HEK293 (cell line): Measurements from ENCODE around the gene ALOX12.

Source experiments
- CTCF ChIA-PET: fragments of 350-600 bp; formaldehyde crosslinking; extraction: SDS; loops from one replicate; lab custom pipeline; 2021; ENCODE audit warnings: antibody characterized with exemption; lab: Yijun Ruan, JAX
- POLR2A ChIA-PET: fragments of 300-600 bp; formaldehyde crosslinking; extraction: SDS; loops from one replicate; lab custom pipeline; 2020; ENCODE audit warnings: antibody characterized with exemption, inconsistent platforms; lab: Yijun Ruan, JAX
- H3K27ac ChIP-seq: fragments of 200-500 bp; sonication (Bioruptor generic); 2 replicates; pipeline ENCODE4 v1.5.1; 2014; ENCODE audit warnings: low read depth, low read length, control low read depth, inconsistent platforms; ENCODE audit errors: extremely low read depth
- H3K36me3 ChIP-seq, 2 experiments: fragments of 200-500 bp in 1 of 2; sonication (Bioruptor generic) in 1 of 2; 1 replicate in 1 of 2; 2 replicates in 1 of 2; pipeline ENCODE4 v1.5.1; 2014 to 2017; ENCODE audit warnings: inconsistent platforms in 2 of 2, low read length in 2 of 2; ENCODE audit not compliant: control insufficient read depth in 2 of 2, insufficient read depth in 1 of 2
- H3K4me1 ChIP-seq: fragments of 200-500 bp; sonication (Bioruptor generic); 2 replicates; pipeline ENCODE4 v1.5.1; 2014; ENCODE audit warnings: mild to moderate bottlenecking, low read length, inconsistent platforms; ENCODE audit not compliant: control insufficient read depth, insufficient read depth
- H3K4me3 ChIP-seq: 2 replicates; pipeline ENCODE4 v1.5.1; 2011; ENCODE audit warnings: low read depth, mild to moderate bottlenecking, control low read depth, low read length, moderate library complexity
- H3K9me3 ChIP-seq: fragments of 200-500 bp; sonication (Bioruptor generic); 2 replicates; pipeline ENCODE4 v1.5.1; 2014; ENCODE audit warnings: low read depth, low read length, inconsistent platforms; ENCODE audit not compliant: control insufficient read depth, insufficient read depth
- BCL11B ChIP-seq: fragments of 450-650 bp; formaldehyde crosslinking; IDR thresholded peaks from 2 replicates; pipeline ENCODE4 v1.5.1; 2016; ENCODE audit warnings: low read depth, missing biosample characterization, missing genetic modification characterization
- GLI4 ChIP-seq: fragments of 450-650 bp; formaldehyde crosslinking; IDR thresholded peaks from 2 replicates; pipeline ENCODE4 v1.5.1; 2016; ENCODE audit warnings: missing biosample characterization, missing genetic modification characterization
- OVOL3 ChIP-seq: fragments of 450-650 bp; formaldehyde crosslinking; IDR thresholded peaks from 2 replicates; pipeline ENCODE4 v1.5.1; 2016; ENCODE audit warnings: missing biosample characterization, missing genetic modification characterization
- SALL2 ChIP-seq: fragments of 450-650 bp; formaldehyde crosslinking; IDR thresholded peaks from 2 replicates; pipeline ENCODE4 v1.5.0; 2017; ENCODE audit warnings: missing biosample characterization, mild to moderate bottlenecking, missing genetic modification characterization, borderline replicate concordance
- SP7 ChIP-seq: fragments of 450-650 bp; formaldehyde crosslinking; IDR thresholded peaks from 2 replicates; pipeline ENCODE4 v1.5.1; 2016; ENCODE audit warnings: missing biosample characterization, missing genetic modification characterization
- ZBTB48 ChIP-seq: fragments of 450-650 bp; formaldehyde crosslinking; IDR thresholded peaks from 2 replicates; pipeline ENCODE4 v1.5.1; 2016; ENCODE audit warnings: missing biosample characterization, missing genetic modification characterization
- ZNF335 ChIP-seq: fragments of 450-650 bp; formaldehyde crosslinking; conservative IDR thresholded peaks from 2 replicates; pipeline ENCODE4 v1.5.1; 2016; ENCODE audit warnings: missing biosample characterization, missing genetic modification characterization
- ZNF48 ChIP-seq: fragments of 450-650 bp; formaldehyde crosslinking; IDR thresholded peaks from 2 replicates; pipeline ENCODE4 v1.5.1; 2016; ENCODE audit warnings: missing biosample characterization, missing genetic modification characterization
- ZNF624 ChIP-seq: fragments of 450-650 bp; formaldehyde crosslinking; IDR thresholded peaks from 2 replicates; pipeline ENCODE4 v1.5.1; 2017; ENCODE audit warnings: missing biosample characterization, missing genetic modification characterization
- ZNF629 ChIP-seq: fragments of 450-650 bp; formaldehyde crosslinking; IDR thresholded peaks from 2 replicates; pipeline ENCODE4 v1.5.1; 2017; ENCODE audit warnings: missing biosample characterization, missing genetic modification characterization
- ZNF660 ChIP-seq: fragments of 450-650 bp; IDR thresholded peaks from 2 replicates; pipeline ENCODE4 v1.5.1; 2018; ENCODE audit warnings: missing biosample characterization, mild to moderate bottlenecking, missing genetic modification characterization
- ZNF830 ChIP-seq: fragments of 450-650 bp; IDR thresholded peaks from 2 replicates; pipeline ENCODE4 v1.5.0; 2018; ENCODE audit warnings: missing biosample characterization, missing genetic modification characterization, low read depth, mild to moderate bottlenecking, moderate library complexity
- TF ChIP-seq, protein P1 (sequence below): fragments of 450-650 bp; formaldehyde crosslinking; IDR thresholded peaks from 2 replicates; pipeline ENCODE4 v1.5.1; 2016; ENCODE audit warnings: missing biosample characterization, missing genetic modification characterization
- TF ChIP-seq, protein P2 (sequence below): IDR thresholded peaks from 2 replicates; pipeline ENCODE4 v1.6.1; 2011; ENCODE audit warnings: mild to moderate bottlenecking, low read depth, low read length, borderline replicate concordance
- TF ChIP-seq, protein P3 (sequence below): sonication (generic); formaldehyde crosslinking; IDR thresholded peaks from 2 replicates; pipeline ENCODE4 v1.8.1; 2022; ENCODE audit warnings: mild to moderate bottlenecking, moderate library complexity, missing genetic modification reagents
- TF ChIP-seq, protein P4 (sequence below): fragments of 450-650 bp; formaldehyde crosslinking; IDR thresholded peaks from 2 replicates; pipeline ENCODE4 v1.5.1; 2016; ENCODE audit warnings: missing biosample characterization, missing genetic modification characterization
- TF ChIP-seq, protein P5 (sequence below): fragments of 450-650 bp; formaldehyde crosslinking; IDR thresholded peaks from 2 replicates; pipeline ENCODE4 v1.5.1; 2016; ENCODE audit warnings: missing biosample characterization, missing genetic modification characterization

The ALOX12 gene

DNA sequence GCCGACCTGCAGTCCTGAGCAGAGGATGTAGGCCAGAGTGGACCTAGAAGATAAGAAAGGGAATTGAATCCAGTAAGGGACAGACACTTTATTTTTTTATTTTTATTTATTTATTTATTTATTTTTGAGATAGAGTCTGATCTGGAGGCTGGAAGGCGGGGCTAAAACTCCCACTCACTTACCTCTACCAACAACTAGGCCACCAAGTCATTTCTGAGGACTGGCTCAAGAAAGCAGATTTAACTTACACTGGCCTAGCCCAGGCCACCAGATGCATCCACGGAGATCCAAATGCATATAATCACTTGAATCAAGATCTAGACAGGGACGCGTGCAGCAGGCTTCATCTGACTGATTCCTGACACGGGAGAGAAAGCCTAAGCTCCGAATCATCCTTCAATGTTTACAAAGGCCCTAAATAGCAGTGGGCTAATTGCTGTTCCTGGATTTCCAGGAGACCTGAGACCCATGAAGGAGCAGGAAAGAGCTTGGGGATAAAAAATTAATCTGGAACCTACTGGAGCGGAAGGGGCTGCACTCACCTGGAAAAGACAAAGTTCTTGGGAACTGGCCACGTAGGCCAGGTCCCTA lies 1.1 kb upstream of the ALOX12 start:
- Histone ChIP-seq H3K27ac (no peak overlapping the region), H3K36me3 (peaks cover 3 to 30% of the 10 kb centered on the region in 2 experiments; a peak in 2 of 3 replicates), H3K9me3 (no peaks in the 10 kb centered on the region), H3K4me1 (no peaks in the 10 kb centered on the region), H3K4me3 (no peak overlapping the region)
- POLR2A ChIA-PET = no interaction called here
- CTCF ChIA-PET = interaction anchor here (1.9 to 3.0 kb wide), 2 partner anchors 9 to 11 kb away, joined by 5 to 22 read pairs; no protein-coding TSS in a partner anchor
- TF ChIP-seq ZNF629 (tag by site-specific recombination) (no peak), BCL11B (tag by site-specific recombination) (no peak), ZNF660 (tag by site-specific recombination) (no peak), ZNF335 (tag by site-specific recombination) (no peak), SALL2 (tag by site-specific recombination) (no peak), ZNF48 (no peak), GLI4 (no peak), SP7 (tag by site-specific recombination) (no peak)
- TF ChIP-seq, protein P1, sequence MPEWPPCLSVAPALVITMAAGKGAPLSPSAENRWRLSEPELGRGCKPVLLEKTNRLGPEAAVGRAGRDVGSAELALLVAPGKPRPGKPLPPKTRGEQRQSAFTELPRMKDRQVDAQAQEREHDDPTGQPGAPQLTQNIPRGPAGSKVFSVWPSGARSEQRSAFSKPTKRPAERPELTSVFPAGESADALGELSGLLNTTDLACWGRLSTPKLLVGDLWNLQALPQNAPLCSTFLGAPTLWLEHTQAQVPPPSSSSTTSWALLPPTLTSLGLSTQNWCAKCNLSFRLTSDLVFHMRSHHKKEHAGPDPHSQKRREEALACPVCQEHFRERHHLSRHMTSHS (tag by site-specific recombination) = no peak
- TF ChIP-seq, protein P2, sequence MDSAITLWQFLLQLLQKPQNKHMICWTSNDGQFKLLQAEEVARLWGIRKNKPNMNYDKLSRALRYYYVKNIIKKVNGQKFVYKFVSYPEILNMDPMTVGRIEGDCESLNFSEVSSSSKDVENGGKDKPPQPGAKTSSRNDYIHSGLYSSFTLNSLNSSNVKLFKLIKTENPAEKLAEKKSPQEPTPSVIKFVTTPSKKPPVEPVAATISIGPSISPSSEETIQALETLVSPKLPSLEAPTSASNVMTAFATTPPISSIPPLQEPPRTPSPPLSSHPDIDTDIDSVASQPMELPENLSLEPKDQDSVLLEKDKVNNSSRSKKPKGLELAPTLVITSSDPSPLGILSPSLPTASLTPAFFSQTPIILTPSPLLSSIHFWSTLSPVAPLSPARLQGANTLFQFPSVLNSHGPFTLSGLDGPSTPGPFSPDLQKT = no peak
- TF ChIP-seq, protein P3, sequence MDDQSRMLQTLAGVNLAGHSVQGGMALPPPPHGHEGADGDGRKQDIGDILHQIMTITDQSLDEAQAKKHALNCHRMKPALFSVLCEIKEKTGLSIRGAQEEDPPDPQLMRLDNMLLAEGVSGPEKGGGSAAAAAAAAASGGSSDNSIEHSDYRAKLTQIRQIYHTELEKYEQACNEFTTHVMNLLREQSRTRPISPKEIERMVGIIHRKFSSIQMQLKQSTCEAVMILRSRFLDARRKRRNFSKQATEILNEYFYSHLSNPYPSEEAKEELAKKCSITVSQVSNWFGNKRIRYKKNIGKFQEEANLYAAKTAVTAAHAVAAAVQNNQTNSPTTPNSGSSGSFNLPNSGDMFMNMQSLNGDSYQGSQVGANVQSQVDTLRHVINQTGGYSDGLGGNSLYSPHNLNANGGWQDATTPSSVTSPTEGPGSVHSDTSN (CRISPR knock-in tag) = no peak
- TF ChIP-seq, protein P4, sequence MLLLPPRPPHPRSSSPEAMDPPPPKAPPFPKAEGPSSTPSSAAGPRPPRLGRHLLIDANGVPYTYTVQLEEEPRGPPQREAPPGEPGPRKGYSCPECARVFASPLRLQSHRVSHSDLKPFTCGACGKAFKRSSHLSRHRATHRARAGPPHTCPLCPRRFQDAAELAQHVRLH = no peak

DNA sequence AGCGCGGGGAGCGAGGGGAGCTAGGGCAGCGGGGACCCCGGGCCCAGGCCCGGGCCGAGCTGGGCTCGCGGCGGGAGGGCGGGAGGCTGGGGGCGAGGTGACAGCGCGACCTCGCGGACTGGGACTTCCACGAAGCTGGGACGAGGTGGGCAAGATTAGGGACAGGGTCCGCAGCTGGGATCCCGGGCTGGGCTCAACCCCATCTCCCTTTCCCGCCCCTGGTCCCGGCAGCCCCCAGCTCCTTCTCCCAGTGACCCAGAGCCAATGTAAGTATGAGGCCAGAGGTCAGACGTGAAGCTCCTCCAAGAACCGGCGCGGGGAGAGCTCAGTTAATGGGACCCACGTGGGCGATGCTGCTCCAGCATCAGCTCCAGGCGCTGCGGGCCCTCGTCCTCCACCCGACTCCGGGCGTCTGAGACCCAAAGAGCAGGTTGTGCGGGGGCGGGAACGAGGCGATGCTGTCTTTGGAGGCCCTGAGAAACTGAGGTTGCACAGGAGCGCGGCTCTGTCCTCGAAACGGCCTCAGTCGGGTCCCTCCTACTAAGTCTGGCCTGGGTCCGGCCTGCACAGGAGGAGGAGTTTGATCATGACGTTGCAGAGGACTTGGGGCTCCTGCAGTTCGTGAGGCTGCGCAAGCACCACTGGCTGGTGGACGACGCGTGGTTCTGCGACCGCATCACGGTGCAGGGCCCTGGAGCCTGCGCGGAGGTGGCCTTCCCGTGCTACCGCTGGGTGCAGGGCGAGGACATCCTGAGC lies 585 bp downstream of the ALOX12 start:
- CTCF ChIA-PET = interaction anchor here (3.0 kb wide), 1 partner anchor 8 kb away, joined by 22 read pairs; no protein-coding TSS in a partner anchor
- Histone ChIP-seq H3K36me3 (peaks cover 3 to 47% of the 10 kb centered on the region in 2 experiments; a peak in 2 of 3 replicates), H3K9me3 (no peaks in the 10 kb centered on the region), H3K4me1 (no peaks in the 10 kb centered on the region), H3K27ac (no peak overlapping the region), H3K4me3 (no peak overlapping the region)
- POLR2A ChIA-PET = no interaction called here
- TF ChIP-seq ZNF660 (tag by site-specific recombination) = no peak
- TF ChIP-seq ZNF830 (tag by site-specific recombination) = no peak
- no peak for TF ChIP-seq OVOL3 (tag by site-specific recombination)
- no peak for TF ChIP-seq ZNF624 (tag by site-specific recombination)
- no peak for TF ChIP-seq ZBTB48 (tag by site-specific recombination)
- TF ChIP-seq, protein P5, sequence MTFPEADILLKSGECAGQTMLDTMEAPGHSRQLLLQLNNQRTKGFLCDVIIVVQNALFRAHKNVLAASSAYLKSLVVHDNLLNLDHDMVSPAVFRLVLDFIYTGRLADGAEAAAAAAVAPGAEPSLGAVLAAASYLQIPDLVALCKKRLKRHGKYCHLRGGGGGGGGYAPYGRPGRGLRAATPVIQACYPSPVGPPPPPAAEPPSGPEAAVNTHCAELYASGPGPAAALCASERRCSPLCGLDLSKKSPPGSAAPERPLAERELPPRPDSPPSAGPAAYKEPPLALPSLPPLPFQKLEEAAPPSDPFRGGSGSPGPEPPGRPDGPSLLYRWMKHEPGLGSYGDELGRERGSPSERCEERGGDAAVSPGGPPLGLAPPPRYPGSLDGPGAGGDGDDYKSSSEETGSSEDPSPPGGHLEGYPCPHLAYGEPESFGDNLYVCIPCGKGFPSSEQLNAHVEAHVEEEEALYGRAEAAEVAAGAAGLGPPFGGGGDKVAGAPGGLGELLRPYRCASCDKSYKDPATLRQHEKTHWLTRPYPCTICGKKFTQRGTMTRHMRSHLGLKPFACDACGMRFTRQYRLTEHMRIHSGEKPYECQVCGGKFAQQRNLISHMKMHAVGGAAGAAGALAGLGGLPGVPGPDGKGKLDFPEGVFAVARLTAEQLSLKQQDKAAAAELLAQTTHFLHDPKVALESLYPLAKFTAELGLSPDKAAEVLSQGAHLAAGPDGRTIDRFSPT = no peak
- TF ChIP-seq, all 188 proteins: peak for 0
